Measurements from ENCODE around the gene HNRNPUL1. TPM values are rescaled to one million over a fixed set of nuclear protein-coding genes. Genes with fewer than 3 reads are reported as not detected.

The HNRNPUL1 gene
- total and polyA plus RNA-seq, 2 experiments from 2014 or later, result 204 to 207 TPM

GRCh38 chr19:41297628-41298347 is 33.6 kb downstream of the HNRNPUL1 start (continued):
- TF ChIP-seq ZNF462 (CRISPR knock-in tag; IDR thresholded peaks at IDR 0.05) (no peak), ZNF114 (CRISPR knock-in tag; IDR thresholded peaks at IDR 0.05) (no peak), STAT1 (IDR thresholded peaks at IDR 0.05; ENCODE audit: unreplicated experiment) (no peak), EZH2 (IDR thresholded peaks at IDR 0.05; ENCODE audit: low read depth, unreplicated experiment) (no peak), REST (IDR thresholded peaks at IDR 0.05; ENCODE audit: unreplicated experiment) (no peak)
